Muscle of leg (tissue), 11 donors: ENCODE measurements around the gene WSCD1. TPM values are rescaled to one million over a fixed set of nuclear protein-coding genes. Genes with fewer than 3 reads are reported as not detected.

ENCODE experiments used
- DNase-seq: peaks from one replicate; pipeline ENCODE4 v3.0.0; 2013
- H3K27ac ChIP-seq: one replicate; pipeline ENCODE4 v1.5.1; 2013; ENCODE audit warnings: mild to moderate bottlenecking, low read length, control low read depth
- H3K27me3 ChIP-seq: one replicate; pipeline ENCODE4 v1.6.1; 2013; ENCODE audit warnings: low read length; ENCODE audit not compliant: control insufficient read depth, insufficient read depth
- H3K36me3 ChIP-seq: one replicate; pipeline ENCODE4 v1.6.1; 2013; ENCODE audit warnings: low read length; ENCODE audit not compliant: control insufficient read depth, insufficient read depth
- H3K4me1 ChIP-seq: one replicate; pipeline ENCODE4 v1.6.1; 2013; ENCODE audit warnings: low read length; ENCODE audit not compliant: control insufficient read depth, insufficient read depth
- H3K4me3 ChIP-seq: one replicate; pipeline ENCODE4 v1.5.1; 2013; ENCODE audit warnings: low read length, control low read depth
- H3K9me3 ChIP-seq: replicated peaks from 2 replicates; pipeline ENCODE4 v1.6.1; 2013; ENCODE audit warnings: low read depth, low read length; ENCODE audit not compliant: control insufficient read depth
- WGBS: methylation state at CpG from one replicate; pipeline ENCODE4 v1.1.5; 2013; ENCODE audit warnings: missing lambda C conversion rate; ENCODE audit not compliant: insufficient coverage; 5-methylcytosine and 5-hydroxymethylcytosine counted together
- polyA plus RNA-seq, 8 donors: library from polyadenylated mRNA; unstranded; fragments of 120-200 nt; gene quantifications; one replicate each; pipeline versions ENCODE4 v1.2.1 to v1.2.3, GENCODE V29; 2013; ENCODE audit warnings: inconsistent platforms in 1 of 8, low replicate concordance in 1 of 8; ENCODE audit not compliant: insufficient read length in 8 of 8, insufficient read depth in 1 of 8
- total RNA-seq: library from RNA; stranded (reverse); fragments of 120-200 nt; gene quantifications from one replicate; pipeline ENCODE4 v1.2.4, GENCODE V29; 2013

WSCD1 gene
- total and polyA plus RNA-seq, 9 donors = 32.0 to 44.2 (median 40.1) TPM

- no peak for DNase-seq
- Histone ChIP-seq H3K4me3 (no peak overlapping the region), H3K4me1 (peaks cover 35% of the 10 kb centered on the region), H3K36me3 (peaks cover 51% of the 10 kb centered on the region), H3K9me3 (no peaks in the 10 kb centered on the region), H3K27ac (no peak overlapping the region), H3K27me3 (no peaks in the 10 kb centered on the region)
- WGBS = 85% methylated on average over 3 of the region's 10 CpGs
Observed at GRCh38 chr17:6101706-6102105, 31.5 kb downstream of the WSCD1 start.

DNA sequence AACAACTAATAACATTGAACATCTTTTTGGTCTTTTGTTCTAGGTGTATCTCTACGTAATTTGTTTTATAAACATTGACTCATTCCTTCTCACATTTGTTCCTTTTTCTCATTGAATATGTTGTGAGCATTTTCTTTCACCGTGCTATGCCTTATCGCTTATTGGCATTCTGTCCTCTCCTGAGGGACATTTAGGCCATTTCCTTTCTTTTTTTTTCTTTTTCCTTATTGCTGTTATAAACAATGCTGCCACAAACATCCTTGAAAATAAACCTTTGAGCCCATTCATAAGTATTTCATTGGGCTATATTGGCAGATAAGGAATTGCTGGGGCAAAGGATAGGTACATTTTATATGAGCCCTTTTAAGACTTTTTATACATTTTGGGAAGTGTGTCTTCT is 32.4 kb downstream of the WSCD1 start:
- H3K27ac ChIP-seq = peak overlapping the region; percentile 29
- H3K4me1 ChIP-seq = peaks cover 26% of the 10 kb centered on the region
- no CpG with 5 or more reads among the region's 3 CpGs for WGBS

GRCh38 chr17:6104956-6105648 is 34.9 kb downstream of the WSCD1 start:
- no peak for DNase-seq
- no peak overlapping the region for H3K27ac ChIP-seq
- no peaks in the 10 kb centered on the region for H3K9me3 ChIP-seq
- H3K4me1 ChIP-seq = peaks cover 10% of the 10 kb centered on the region
- no peaks in the 10 kb centered on the region for H3K27me3 ChIP-seq
- WGBS = 67% methylated on average over 7 of the region's 12 CpGs
- peaks cover 59% of the 10 kb centered on the region for H3K36me3 ChIP-seq
- H3K4me3 ChIP-seq = no peak overlapping the region

More for the DNA sequence above, 32.4 kb downstream of the WSCD1 start:
- H3K9me3 ChIP-seq = no peaks in the 10 kb centered on the region
- no peak overlapping the region for H3K4me3 ChIP-seq
- no peak for DNase-seq
- no peaks in the 10 kb centered on the region for H3K27me3 ChIP-seq
- H3K36me3 ChIP-seq = peaks cover 47% of the 10 kb centered on the region

DNA sequence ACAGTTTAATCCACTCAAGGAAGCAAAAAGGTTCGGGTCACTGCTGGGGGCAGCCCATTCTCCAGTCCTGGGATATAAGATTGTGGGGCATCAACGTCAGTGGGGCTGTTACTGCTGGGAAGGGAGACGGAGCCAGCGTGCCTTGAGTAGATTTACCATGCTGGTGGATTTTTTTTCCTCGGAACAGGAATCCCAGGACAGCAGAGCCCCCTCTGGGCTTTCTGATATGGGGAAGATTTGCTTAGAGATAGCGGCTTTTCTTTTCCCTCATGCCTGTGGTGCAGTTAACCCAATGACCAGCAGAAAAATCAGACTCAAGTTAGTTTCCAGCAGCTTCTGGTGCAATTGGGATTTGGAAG is 35.4 kb downstream of the WSCD1 start:
- no peaks in the 10 kb centered on the region for H3K9me3 ChIP-seq
- no peaks in the 10 kb centered on the region for H3K27me3 ChIP-seq
- no peak for DNase-seq
- 39% methylated on average over 5 of the region's 6 CpGs for WGBS
- H3K4me1 ChIP-seq = peaks cover 10% of the 10 kb centered on the region
- H3K4me3 ChIP-seq = no peak overlapping the region
- no peak overlapping the region for H3K27ac ChIP-seq
- peaks cover 61% of the 10 kb centered on the region for H3K36me3 ChIP-seq

- H3K4me1 ChIP-seq = peaks cover 10% of the 10 kb centered on the region
- peaks cover 63% of the 10 kb centered on the region for H3K36me3 ChIP-seq
- no peak for DNase-seq
- H3K9me3 ChIP-seq = no peaks in the 10 kb centered on the region
- no peak overlapping the region for H3K4me3 ChIP-seq
- WGBS = 100% methylated on average over 1 of the region's 2 CpGs
- H3K27me3 ChIP-seq = no peaks in the 10 kb centered on the region
- H3K27ac ChIP-seq = no peak overlapping the region
Observed at GRCh38 chr17:6106212-6106611, 36.0 kb downstream of the WSCD1 start.

DNA sequence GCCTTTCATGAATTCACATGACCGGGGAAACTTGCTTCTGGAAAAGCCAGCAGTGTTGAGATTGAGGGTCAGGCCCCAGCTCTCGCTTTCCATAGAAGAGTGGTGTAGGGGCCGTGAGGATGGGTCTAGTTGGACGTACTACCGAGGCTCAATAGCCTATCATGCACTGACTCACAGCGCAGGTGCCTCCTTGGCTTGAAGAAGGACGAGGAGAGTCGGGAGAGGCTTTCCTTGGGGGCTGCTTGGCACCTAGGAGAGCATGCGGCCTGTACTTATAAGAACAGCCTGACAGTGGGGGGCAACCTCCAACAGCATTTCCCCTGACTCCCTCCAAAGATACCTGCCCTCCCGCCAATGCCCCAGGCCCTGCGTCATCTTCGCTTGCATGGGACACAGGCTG is 37.6 kb downstream of the WSCD1 start:
- peaks cover 61% of the 10 kb centered on the region for H3K36me3 ChIP-seq

DNA sequence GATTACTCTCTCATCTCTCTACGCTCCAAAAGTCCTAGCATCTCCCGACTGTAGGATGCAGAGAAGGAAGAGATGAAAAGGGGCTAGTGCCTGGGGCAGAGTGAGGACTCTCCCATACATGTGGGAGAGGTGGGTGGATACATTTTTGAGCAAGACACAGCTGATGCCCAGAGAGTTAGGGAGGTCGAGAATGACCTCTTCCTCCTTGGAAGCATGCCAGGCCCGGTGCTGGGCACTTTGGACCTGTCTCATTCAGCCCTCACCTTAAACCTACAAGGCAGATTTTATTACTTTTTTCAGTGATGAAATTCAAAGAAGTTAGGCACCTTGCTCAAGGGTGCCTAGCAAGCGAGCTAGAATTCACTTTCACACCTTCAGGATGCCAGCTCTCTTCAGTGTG is 38.2 kb downstream of the WSCD1 start:
- DNase-seq = no peak
- no CpG with 5 or more reads among the region's 5 CpGs for WGBS

More for the DNA sequence above, 37.6 kb downstream of the WSCD1 start:
- WGBS = 95% methylated on average over 11 of the region's 12 CpGs
- no peak overlapping the region for H3K27ac ChIP-seq
- no peak for DNase-seq
- H3K4me1 ChIP-seq = peaks cover 3% of the 10 kb centered on the region
- H3K27me3 ChIP-seq = no peaks in the 10 kb centered on the region
- no peaks in the 10 kb centered on the region for H3K9me3 ChIP-seq
- H3K4me3 ChIP-seq = no peak overlapping the region

DNA sequence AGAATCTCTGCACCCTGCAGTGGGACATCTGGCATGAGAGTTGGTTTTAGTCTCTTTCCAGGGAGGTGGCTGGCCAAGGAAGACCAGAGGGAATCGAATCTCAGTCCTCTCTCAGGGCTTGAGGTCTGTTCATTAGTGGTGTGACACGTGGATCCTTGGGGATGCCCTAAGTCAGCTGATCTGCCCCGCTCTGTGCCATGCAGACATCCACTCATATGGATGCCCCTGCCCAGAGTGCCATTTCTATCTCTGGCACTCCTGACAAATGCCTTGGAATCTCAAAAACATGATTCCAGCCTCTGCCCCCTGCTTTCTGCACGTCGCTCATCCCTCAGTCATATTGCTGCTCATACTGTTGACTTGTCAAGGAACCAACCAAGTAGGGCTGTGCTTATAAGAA is 38.8 kb downstream of the WSCD1 start:
- no peaks in the 10 kb centered on the region for H3K4me1 ChIP-seq
- no peak for DNase-seq
- WGBS = 82% methylated on average over 5 of the region's 5 CpGs

More for the DNA sequence above, 38.2 kb downstream of the WSCD1 start:
- no peaks in the 10 kb centered on the region for H3K9me3 ChIP-seq
- no peak overlapping the region for H3K27ac ChIP-seq
- H3K4me3 ChIP-seq = no peak overlapping the region
- H3K36me3 ChIP-seq = peaks cover 56% of the 10 kb centered on the region
- H3K27me3 ChIP-seq = no peaks in the 10 kb centered on the region
- H3K4me1 ChIP-seq = peaks cover 3% of the 10 kb centered on the region

DNA sequence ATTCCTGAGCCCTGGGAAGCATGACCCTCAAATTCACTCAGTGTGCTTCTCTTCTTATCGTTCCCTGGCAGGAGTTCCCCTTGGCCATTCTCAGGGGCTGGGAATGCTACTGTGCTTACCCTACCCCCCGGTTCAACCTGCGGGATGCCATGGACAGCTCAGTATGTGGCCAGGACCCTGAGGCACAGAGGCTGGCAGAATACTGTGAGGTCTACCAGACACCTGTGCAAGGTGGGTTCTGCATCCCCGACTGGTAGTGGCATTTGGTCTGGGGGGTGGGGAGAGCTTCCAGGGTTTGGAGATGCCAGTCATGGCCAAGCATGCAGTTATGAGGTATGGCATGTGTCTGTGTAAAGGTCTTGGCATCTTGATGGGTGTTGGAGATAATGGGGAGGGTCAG is 39.4 kb downstream of the WSCD1 start:
- Histone ChIP-seq H3K27ac (no peak overlapping the region), H3K36me3 (peaks cover 49% of the 10 kb centered on the region), H3K4me3 (no peak overlapping the region), H3K4me1 (no peaks in the 10 kb centered on the region), H3K27me3 (no peaks in the 10 kb centered on the region), H3K9me3 (no peaks in the 10 kb centered on the region)
- WGBS = 95% methylated on average over 3 of the region's 4 CpGs
- no peak for DNase-seq

More for the DNA sequence above, 38.8 kb downstream of the WSCD1 start:
- Histone ChIP-seq H3K4me3 (no peak overlapping the region), H3K36me3 (peaks cover 50% of the 10 kb centered on the region), H3K27ac (no peak overlapping the region), H3K27me3 (no peaks in the 10 kb centered on the region), H3K9me3 (no peaks in the 10 kb centered on the region)

GRCh38 chr17:6110088-6110487 is 39.9 kb downstream of the WSCD1 start:
- Histone ChIP-seq H3K27ac (no peak overlapping the region), H3K4me1 (no peaks in the 10 kb centered on the region), H3K9me3 (no peaks in the 10 kb centered on the region), H3K4me3 (no peak overlapping the region), H3K36me3 (peaks cover 47% of the 10 kb centered on the region), H3K27me3 (no peaks in the 10 kb centered on the region)
- WGBS = 83% methylated on average over 3 of the region's 4 CpGs
- DNase-seq = no peak

DNA sequence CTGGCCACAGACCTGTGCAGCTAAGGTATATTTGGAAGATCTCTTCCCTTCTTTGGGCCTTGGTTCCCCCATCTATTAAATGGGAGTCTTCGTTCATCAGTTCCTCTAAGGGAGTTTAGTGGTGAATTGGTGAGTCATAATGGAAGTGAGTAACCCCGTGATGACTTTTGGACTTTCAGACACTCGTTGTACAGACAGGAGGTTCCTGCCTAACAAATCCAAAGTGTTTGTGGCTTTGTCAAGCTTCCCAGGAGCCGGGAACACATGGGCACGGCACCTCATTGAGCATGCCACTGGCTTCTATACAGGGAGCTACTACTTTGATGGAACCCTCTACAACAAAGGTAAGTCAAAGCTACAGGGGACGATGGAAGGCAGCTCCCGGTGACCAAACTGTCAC is 40.4 kb downstream of the WSCD1 start:
- Histone ChIP-seq H3K4me1 (no peaks in the 10 kb centered on the region), H3K9me3 (no peaks in the 10 kb centered on the region), H3K27ac (no peak overlapping the region), H3K36me3 (peaks cover 45% of the 10 kb centered on the region), H3K4me3 (no peak overlapping the region), H3K27me3 (no peaks in the 10 kb centered on the region)
- 92% methylated on average over 4 of the region's 7 CpGs for WGBS
- DNase-seq = no peak
